ENCODE measurements around the gene HCN2. TPM values are rescaled to one million over a fixed set of nuclear protein-coding genes. Genes with fewer than 3 reads are reported as not detected.

Gene HCN2
- total RNA-seq, 4 donors from 2014 or later = 0.12 to 0.27 (median 0.21) TPM

DNA sequence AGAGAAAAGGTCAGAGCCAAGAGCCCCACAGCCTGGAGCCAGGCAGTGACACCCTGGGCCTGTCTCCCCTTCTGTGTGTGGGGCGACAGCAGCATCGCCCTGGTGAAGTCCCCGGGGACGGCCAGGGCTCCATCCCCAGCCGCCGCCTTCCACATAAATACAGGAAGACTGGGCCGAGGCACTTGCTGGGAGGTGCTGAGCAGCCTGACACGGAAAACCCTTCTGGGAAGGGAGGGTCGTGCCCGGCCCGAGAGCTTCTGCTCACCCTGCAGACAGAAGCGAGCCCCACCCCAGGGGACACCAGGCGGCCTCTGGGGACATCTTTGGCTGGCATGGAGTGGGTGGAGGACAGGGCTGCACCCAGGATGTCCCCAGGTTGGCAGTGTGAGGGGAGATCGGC lies 55.1 kb downstream of the HCN2 start:
- no CpG with 5 or more reads among the region's 14 CpGs for whole genome bisulfite sequencing, 2 donors (ENCODE audit: low coverage in 1 of 2)
- Histone ChIP-seq H3K36me3 (peaks cover 0 to 52% of the 10 kb centered on the region in 2 donors), H3K4me1 (peaks cover 0 to 8% (median 0%) of the 10 kb centered on the region in 3 donors), H3K27ac (no peak overlapping the region), H3K4me3 (no peak overlapping the region), H3K9me3 (no peaks in the 10 kb centered on the region), H3K27me3 (no peaks in the 10 kb centered on the region)
- TF ChIP-seq, protein P1, sequence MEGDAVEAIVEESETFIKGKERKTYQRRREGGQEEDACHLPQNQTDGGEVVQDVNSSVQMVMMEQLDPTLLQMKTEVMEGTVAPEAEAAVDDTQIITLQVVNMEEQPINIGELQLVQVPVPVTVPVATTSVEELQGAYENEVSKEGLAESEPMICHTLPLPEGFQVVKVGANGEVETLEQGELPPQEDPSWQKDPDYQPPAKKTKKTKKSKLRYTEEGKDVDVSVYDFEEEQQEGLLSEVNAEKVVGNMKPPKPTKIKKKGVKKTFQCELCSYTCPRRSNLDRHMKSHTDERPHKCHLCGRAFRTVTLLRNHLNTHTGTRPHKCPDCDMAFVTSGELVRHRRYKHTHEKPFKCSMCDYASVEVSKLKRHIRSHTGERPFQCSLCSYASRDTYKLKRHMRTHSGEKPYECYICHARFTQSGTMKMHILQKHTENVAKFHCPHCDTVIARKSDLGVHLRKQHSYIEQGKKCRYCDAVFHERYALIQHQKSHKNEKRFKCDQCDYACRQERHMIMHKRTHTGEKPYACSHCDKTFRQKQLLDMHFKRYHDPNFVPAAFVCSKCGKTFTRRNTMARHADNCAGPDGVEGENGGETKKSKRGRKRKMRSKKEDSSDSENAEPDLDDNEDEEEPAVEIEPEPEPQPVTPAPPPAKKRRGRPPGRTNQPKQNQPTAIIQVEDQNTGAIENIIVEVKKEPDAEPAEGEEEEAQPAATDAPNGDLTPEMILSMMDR (IDR thresholded peaks at IDR 0.05) = no peak
- TF ChIP-seq POLR2A (IDR thresholded peaks at IDR 0.05) = no peak
- no peak for ATAC-seq

DNA sequence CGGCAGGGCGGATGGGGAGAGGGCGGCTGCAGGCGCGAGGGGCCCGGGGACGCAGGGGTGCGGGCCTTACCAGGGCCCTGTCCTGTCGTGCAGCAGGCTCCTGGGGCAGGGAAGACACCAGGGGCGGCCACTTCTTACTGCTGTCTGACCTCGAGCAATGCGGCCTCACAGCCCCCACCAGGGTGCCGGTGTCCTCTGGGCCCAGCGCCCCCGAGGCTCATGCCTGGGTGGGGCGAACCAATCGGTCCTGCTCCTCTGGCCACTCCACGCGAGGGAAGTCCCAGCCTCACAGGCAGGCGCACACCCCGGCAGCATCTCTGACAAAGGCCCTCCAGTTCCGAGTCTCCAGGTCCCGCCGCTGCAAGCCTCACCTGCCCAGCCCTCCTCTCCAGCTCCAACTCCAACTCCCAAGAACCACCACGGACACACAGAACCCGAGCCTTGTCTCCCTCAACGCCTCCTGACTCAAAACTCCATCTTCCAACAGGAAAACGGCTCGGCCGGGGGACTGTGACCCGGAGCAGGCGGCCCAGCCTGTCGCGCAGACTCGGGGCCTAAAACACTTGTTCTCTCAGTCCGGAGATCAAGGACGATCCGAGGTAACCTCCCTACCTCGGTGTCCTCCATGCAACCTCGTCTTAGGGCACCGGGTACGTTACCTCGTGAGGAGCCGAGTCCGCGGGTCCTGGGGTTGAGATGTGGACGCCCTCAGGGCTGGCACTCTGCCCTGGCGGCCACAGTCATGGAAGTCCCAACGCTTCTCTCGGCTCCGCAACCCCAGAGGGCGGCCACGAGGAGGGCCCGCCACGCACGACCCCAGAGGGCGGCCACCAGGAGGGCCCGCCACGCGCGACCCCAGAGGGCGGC lies 56.5 kb downstream of the HCN2 start:
- Histone ChIP-seq H3K4me1 (no peaks in the 10 kb centered on the region), H3K9me3 (no peaks in the 10 kb centered on the region), H3K27me3 (no peaks in the 10 kb centered on the region), H3K4me3 (no peak overlapping the region), H3K36me3 (peaks cover 0 to 66% of the 10 kb centered on the region in 2 donors), H3K27ac (no peak overlapping the region)
- no peak for TF ChIP-seq POLR2AphosphoS5 (IDR thresholded peaks at IDR 0.05)
- whole genome bisulfite sequencing, 2 donors (ENCODE audit: low coverage in 1 of 2) = 85% methylated on average over 8 of the region's 62 CpGs; no CpG with 5 or more reads in 1 of the 2 donors
- no peak for ATAC-seq

DNA sequence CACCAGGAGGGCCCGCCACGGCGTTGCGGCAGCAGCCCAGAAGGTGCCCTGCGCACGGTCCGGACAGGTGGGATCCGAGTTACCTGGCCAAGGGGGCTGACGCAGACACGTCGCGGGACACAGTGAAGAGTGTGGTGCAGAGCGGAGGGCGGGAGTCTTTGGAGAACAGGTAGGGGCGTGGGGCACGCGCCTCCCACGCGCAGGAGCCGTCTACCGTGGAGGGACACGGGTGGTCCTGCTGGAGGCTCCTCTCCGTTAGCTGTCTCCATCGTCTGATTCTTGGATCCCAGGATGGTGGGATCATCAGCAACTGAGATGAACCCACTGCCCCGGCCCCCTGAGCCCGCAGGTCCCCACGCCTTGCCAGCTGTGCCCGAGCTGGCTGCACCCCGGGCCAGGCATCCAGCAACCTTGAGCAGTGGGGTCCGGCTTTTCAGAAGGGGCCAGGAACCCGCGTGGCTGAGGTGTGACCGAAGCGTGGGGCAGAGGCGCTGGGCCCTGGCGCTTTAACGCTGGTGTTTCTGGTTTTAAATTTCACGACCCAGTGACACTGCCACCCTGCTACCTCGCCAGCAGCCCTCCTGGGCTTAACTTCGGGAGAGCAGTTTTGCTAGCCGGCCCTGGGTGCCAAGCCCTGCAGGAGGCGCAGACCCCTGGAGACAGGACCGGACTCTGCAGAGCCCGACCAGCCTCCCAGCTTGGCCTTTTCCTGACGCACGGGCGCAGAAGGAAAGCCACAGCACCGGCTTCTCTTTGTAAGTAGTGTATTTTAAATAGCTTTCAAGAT lies 57.3 kb downstream of the HCN2 start:
- Histone ChIP-seq H3K27ac (no peak overlapping the region), H3K27me3 (no peaks in the 10 kb centered on the region), H3K36me3 (peaks cover 0 to 74% of the 10 kb centered on the region in 2 donors), H3K4me1 (no peaks in the 10 kb centered on the region), H3K4me3 (no peak overlapping the region), H3K9me3 (no peaks in the 10 kb centered on the region)
- ATAC-seq = no peak
- whole genome bisulfite sequencing, 2 donors (ENCODE audit: low coverage in 1 of 2) = 83% methylated on average over 10 to 11 of the region's 48 CpGs
- TF ChIP-seq POLR2A (IDR thresholded peaks at IDR 0.05) = no peak

DNA sequence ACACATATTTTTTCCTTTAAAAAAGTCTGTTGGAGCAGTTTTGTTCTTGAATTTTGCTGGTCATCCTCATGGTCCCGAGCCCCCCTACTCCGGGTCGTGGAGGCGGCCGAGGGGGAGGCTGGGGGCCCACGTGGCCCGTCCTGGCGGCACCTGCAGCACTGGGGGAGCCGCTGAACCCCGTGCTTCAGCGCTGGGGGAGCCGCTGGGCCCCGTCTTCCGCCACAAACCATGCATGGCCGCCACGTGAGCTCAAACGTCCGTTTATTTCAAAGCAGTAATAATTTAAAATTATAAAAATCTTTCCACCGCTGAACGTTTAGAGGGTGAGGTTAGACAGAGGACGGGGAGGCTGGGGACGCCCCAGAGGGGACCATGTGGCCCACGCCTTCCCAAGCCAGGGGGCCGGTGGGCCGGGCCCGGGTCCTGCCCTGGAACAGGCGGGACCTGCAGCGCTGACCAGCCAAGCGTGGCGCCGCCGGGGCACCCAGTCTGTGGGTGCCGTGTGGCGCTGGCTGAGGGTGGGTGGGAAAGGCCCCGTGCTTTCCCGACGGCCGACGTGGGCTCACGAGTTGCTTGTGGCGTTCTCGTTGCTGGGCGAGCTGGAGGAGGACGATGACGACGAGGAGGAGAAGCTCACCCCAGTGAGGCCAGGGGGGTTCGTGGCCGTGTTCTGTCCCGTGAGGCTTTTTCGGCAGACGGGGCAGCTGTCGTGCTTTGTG lies 58.0 kb downstream of the HCN2 start:
- no peak for ATAC-seq
- Histone ChIP-seq H3K36me3 (peaks cover 0 to 82% of the 10 kb centered on the region in 2 donors), H3K27me3 (no peaks in the 10 kb centered on the region), H3K9me3 (no peaks in the 10 kb centered on the region), H3K27ac (no peak overlapping the region), H3K4me1 (no peaks in the 10 kb centered on the region), H3K4me3 (no peak overlapping the region)
- 77% methylated on average over 3 of the region's 52 CpGs; no CpG with 5 or more reads in 1 of the 2 donors for WGBS, 2 donors (ENCODE audit: low coverage in 1 of 2)
- TF ChIP-seq EP300 (IDR thresholded peaks at IDR 0.05) = no peak
- TF ChIP-seq, protein P1 (IDR thresholded peaks at IDR 0.05) = no peak
- TF ChIP-seq POLR2AphosphoS5 (IDR thresholded peaks at IDR 0.05) = no peak
- no peak for TF ChIP-seq POLR2A (IDR thresholded peaks at IDR 0.05)

DNA sequence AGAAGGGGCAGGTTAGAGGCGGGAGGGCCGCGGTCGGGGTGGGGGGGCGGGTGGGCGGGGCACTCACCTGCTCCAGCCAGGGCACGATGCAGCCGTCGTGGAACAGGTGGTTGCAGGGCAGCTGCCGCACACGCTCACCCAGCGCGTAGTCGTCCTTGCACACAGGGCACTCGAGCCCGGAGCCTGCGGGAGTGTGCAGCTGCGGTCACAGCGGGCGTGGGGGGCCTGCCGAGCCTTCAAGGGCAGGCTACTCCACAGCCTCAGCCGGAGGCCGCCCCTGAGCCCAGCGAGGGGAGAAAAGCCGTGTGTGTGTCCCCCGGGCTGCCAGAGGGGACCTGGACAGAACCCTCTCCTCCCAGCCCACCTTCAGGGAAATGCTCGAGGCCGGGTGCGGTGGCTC lies 58.6 kb downstream of the HCN2 start:
- Histone ChIP-seq H3K9me3 (no peaks in the 10 kb centered on the region), H3K36me3 (peaks cover 0 to 87% of the 10 kb centered on the region in 2 donors), H3K27me3 (no peaks in the 10 kb centered on the region), H3K4me1 (no peaks in the 10 kb centered on the region), H3K4me3 (no peak overlapping the region), H3K27ac (no peak overlapping the region)
- WGBS, 2 donors (ENCODE audit: low coverage in 1 of 2) = no CpG with 5 or more reads among the region's 29 CpGs
- no peak for ATAC-seq
- TF ChIP-seq POLR2A (IDR thresholded peaks at IDR 0.05) (no peak), EP300 (IDR thresholded peaks at IDR 0.05) (no peak), POLR2AphosphoS5 (IDR thresholded peaks at IDR 0.05) (no peak)
- TF ChIP-seq, protein P1 (IDR thresholded peaks at IDR 0.05) = no peak
